Choroid plexus epithelial cell (primary cell): ENCODE results near the gene TEX51.

Experiments
- DNase-seq: peaks from one replicate; pipeline ENCODE4 v3.0.0-alpha.2; 2010; ENCODE audit warnings: low read depth
- H3K4me3 ChIP-seq: 2 replicates; pipeline ENCODE4 v1.5.1; 2011; ENCODE audit warnings: low read depth, mild to moderate bottlenecking, control low read depth, low read length, moderate library complexity
- CTCF ChIP-seq: conservative IDR thresholded peaks from 2 replicates; pipeline ENCODE4 v1.5.1; 2011; ENCODE audit warnings: low read depth, mild to moderate bottlenecking, control low read depth, inconsistent platforms, low read length, moderate library complexity

TEX51 gene

GRCh38 chr2:126860385-126860784, 38.3 kb upstream of the TEX51 start:
- no peak for DNase-seq
- no peak for TF ChIP-seq CTCF
- no peak overlapping the region for H3K4me3 ChIP-seq

GRCh38 chr2:126862730-126863129, 36.0 kb upstream of the TEX51 start:
- no peak for DNase-seq
- no peak for TF ChIP-seq CTCF
- no peak overlapping the region for H3K4me3 ChIP-seq

GRCh38 chr2:126863336-126864015, 35.2 kb upstream of the TEX51 start:
- no peak overlapping the region for H3K4me3 ChIP-seq
- TF ChIP-seq CTCF: no peak
- DNase-seq: no peak

GRCh38 chr2:126864861-126865260, 33.8 kb upstream of the TEX51 start:
- DNase-seq: no peak
- H3K4me3 ChIP-seq: no peak overlapping the region
- peak; percentile 26 for TF ChIP-seq CTCF

GRCh38 chr2:126866451-126866850, 32.2 kb upstream of the TEX51 start:
- no peak overlapping the region for H3K4me3 ChIP-seq
- TF ChIP-seq CTCF: no peak
- DNase-seq: no peak

GRCh38 chr2:126874961-126875360, 23.7 kb upstream of the TEX51 start:
- DNase-seq: no peak
- no peak for TF ChIP-seq CTCF
- H3K4me3 ChIP-seq: no peak overlapping the region

- no peak for DNase-seq
- no peak for TF ChIP-seq CTCF
- H3K4me3 ChIP-seq: no peak overlapping the region
Observed at GRCh38 chr2:126876631-126877030, 22.1 kb upstream of the TEX51 start.
